Heart right ventricle (tissue), 16 donors: ENCODE results near the gene TFEC. TPM values are rescaled to one million over a fixed set of nuclear protein-coding genes. Genes with fewer than 3 reads are reported as not detected.

Source experiments
- ATAC-seq, 8 donors: fragments of 200-7000 bp; cut with Tn5 transposase; one replicate each; pipeline ENCODE4 v1.9.1; 2020; ENCODE audit warnings: mild to moderate bottlenecking in 8 of 8, moderate library complexity in 8 of 8, moderate number of reproducible peaks in 1 of 8
- DNase-seq, 2 donors: peaks; one replicate each; pipeline ENCODE4 v3.0.0-alpha.2; 2020
- H3K27ac ChIP-seq, 10 donors: fragments of 200-600 bp; sonication (generic) in 2 of 10; one replicate each; pipeline versions ENCODE4 v1.5.0 to v1.8.0; 2020 to 2022; ENCODE audit warnings: mild to moderate bottlenecking in 3 of 10
- H3K27me3 ChIP-seq, 7 donors: fragments of 200-600 bp; one replicate each; pipeline ENCODE4 v1.8.0; 2021 to 2022; ENCODE audit warnings: mild to moderate bottlenecking in 2 of 7
- H3K36me3 ChIP-seq, 9 donors: fragments of 200-600 bp; sonication (generic) in 1 of 9; one replicate each; pipeline versions ENCODE4 v1.5.0 to v1.8.0; 2020 to 2022; ENCODE audit warnings: mild to moderate bottlenecking in 2 of 9
- H3K4me1 ChIP-seq, 9 donors: fragments of 200-600 bp; sonication (generic) in 1 of 9; one replicate each; pipeline versions ENCODE4 v1.5.0 to v1.8.0; 2020 to 2022; ENCODE audit warnings: mild to moderate bottlenecking in 4 of 9
- H3K4me3 ChIP-seq, 10 donors: fragments of 200-600 bp; sonication (generic) in 2 of 10; one replicate each; pipeline versions ENCODE4 v1.5.0 to v1.8.0; 2020 to 2022; ENCODE audit warnings: mild to moderate bottlenecking in 7 of 10, moderate library complexity in 2 of 10
- H3K9me3 ChIP-seq, 11 donors: fragments of 200-600 bp in 10 of 11; sonication (generic) in 2 of 11; one replicate each; pipeline versions ENCODE4 v1.5.0 to v1.8.0; 2013 to 2022; ENCODE audit warnings: mild to moderate bottlenecking in 2 of 11, control low read depth in 1 of 11, moderate library complexity in 1 of 11
- CTCF ChIP-seq, 9 donors: fragments of 200-600 bp; sonication (generic) in 2 of 9; IDR thresholded peaks; one replicate each; pipeline versions ENCODE4 v1.5.0 to v1.8.0; 2021 to 2022; ENCODE audit warnings: antibody characterized with exemption in 9 of 9, mild to moderate bottlenecking in 5 of 9, moderate library complexity in 1 of 9
- WGBS, 2 donors: extraction: QIAGEN DNeasy Blood & Tissue Kit; methylation state at CpG; one replicate each; pipeline ENCODE4 v1.1.7; 2013; ENCODE audit warnings: inconsistent platforms in 1 of 2; 5-methylcytosine and 5-hydroxymethylcytosine counted together
- intact Hi-C, 10 donors: fragments of 100-400 bp; cut with DNase I; formaldehyde crosslinking; loops; one replicate each; pipeline versions ENCODE4 v1.11.1 to v1.14.2; 2022
- polyA plus RNA-seq, 2 donors: library from polyadenylated mRNA; stranded (reverse); fragments of 200-250 nt; gene quantifications; one replicate each; pipeline ENCODE4 v1.2.3, GENCODE V29; 2013
- total RNA-seq, 10 donors: library from RNA; stranded (reverse); fragmentation: NEBNext Ultra II Directional in 3 of 10; extraction: Animal tissue kit (Norgen Biotek cat#: 25700) in 3 of 10; gene quantifications; one replicate each; pipeline versions ENCODE4 v1.2.1 to v1.2.4, GENCODE V29; 2021 to 2023
- donor health status: Arrhythmogenic right ventricular cardiomyopathy.
- donor health status: ischemic (EF 13 %, LVEDD 7.1; RV severe dilation, severe dysfunction).
- donor health status: healthy with polysubstance abuse.
- donor health status: DM: no; HTN: yes; CAD: no.
- donor health status: DM: no; HTN: no; CAD: no.
- donor health status: ischemic (EF 25% LVEDD 6.9; RV normal size, moderate dysfunction).
- donor health status: ischemic (EF 25% LVEDD 5.7; RV mildly dilated, moderate dysfunction).
- donor health status: healthy.
- donor health status: DM: yes; HTN: yes; CAD: no.
- donor health status: Ischemic cardiomyopathy.
- donor health status: ischemic (EF 35%, LVEDD 5.7; RV mildly dilated, moderate dysfunction).
- donor health status: nonischemic (EF 11% LVEDD 7.7; RV severe dilation, severe dysfunction).
- donor health status: DM: yes; HTN: yes; CAD: no.
- donor health status: PGD.
- donor health status: ischemic (EF 29% LVEDD 5.4; RV normal size, mild dysfunction).
- donor health status: nonischemic (EF 23%, LVEDD 6.1; RV moderate dilation, normal function).

The TFEC gene
- total and polyA plus RNA-seq, 12 donors, result 0.28 to 12.4 (median 0.70) TPM

DNA sequence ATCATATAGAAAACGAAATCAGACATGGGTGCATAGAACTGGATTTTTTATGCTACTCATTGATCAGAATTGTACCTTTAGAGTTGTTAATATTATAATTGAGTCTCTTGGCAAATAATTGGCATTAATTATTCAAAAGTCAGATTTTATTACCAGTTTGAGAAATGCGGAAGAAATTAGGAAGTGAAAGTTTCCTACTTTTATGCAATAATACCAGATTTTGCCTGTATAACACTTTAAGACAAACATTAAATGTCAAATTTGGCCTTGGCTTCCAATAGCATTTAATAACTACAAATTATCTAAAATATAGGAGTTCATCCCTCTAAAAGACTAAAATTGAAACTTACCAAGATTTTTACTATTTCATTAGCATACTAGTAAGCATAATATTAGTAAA is 6.8 kb upstream of the TFEC start:
- Histone ChIP-seq H3K4me1 (no peaks in the 10 kb centered on the region), H3K27me3 (no peaks in the 10 kb centered on the region), H3K27ac (no peak overlapping the region), H3K4me3 (no peak overlapping the region), H3K36me3 (no peaks in the 10 kb centered on the region), H3K9me3 (no peaks in the 10 kb centered on the region)
- DNase-seq, result no peak
- no peak for ATAC-seq
- 83 to 84% methylated on average over 2 of the region's 2 CpGs for WGBS, 2 donors
- TF ChIP-seq CTCF (IDR thresholded peaks at IDR 0.05), result no peak
- intact Hi-C loops, result no loop called here

DNA sequence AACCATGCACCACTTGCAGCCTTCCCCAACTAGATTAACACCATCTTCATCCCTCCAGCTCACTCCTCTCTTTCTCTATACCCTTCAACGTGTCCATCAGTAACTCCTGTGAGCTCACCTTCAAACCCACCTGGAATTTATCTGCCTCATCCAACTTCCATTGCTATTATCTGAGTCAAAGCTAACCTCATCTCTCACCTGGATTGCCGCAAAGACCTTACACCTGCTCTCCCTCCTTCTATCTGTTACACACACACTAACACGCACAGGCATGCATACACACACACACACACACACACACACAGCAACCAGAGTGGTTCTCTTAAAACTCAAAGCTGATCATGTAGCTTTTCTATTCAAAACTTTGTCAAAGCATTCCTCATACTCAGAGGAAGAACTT is 3.8 kb upstream of the TFEC start:
- peaks cover 0 to 10% (median 0%) of the 10 kb centered on the region in 9 donors for H3K4me1 ChIP-seq
- WGBS, 2 donors, result 68 to 80% methylated on average over 3 of the region's 3 CpGs
- H3K4me3 ChIP-seq, result no peak overlapping the region
- intact Hi-C loops, result no loop called here
- no peaks in the 10 kb centered on the region for H3K9me3 ChIP-seq
- no peak overlapping the region for H3K27ac ChIP-seq
- DNase-seq, result no peak
- no peak for TF ChIP-seq CTCF (IDR thresholded peaks at IDR 0.05)
- no peak for ATAC-seq
- no peaks in the 10 kb centered on the region for H3K36me3 ChIP-seq
- no peaks in the 10 kb centered on the region for H3K27me3 ChIP-seq

DNA sequence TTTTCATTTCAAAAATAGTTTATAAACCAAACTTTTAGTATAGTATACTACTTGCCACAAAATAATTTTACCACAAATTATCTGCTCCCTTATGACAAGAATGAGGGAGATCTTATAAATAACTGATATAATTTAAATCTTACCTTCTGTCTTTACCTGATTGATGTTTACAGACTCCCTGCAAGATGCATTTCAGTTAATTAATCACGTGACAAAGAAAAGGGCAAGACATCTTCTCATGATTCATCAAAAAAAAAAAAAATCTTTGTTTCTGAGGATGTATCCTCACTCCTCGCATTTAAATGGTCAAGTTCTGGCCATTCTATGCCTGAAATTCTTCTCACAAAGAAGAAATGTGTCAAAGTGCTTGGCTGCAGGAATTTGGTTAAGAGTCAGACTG is 2.3 kb upstream of the TFEC start:
- H3K27me3 ChIP-seq, result no peaks in the 10 kb centered on the region
- intact Hi-C loops, result no loop called here
- WGBS, 2 donors, result 74 to 82% methylated on average over 2 of the region's 2 CpGs
- no peak overlapping the region for H3K27ac ChIP-seq
- no peaks in the 10 kb centered on the region for H3K36me3 ChIP-seq
- ATAC-seq (no peak), DNase-seq (no peak)
- H3K4me3 ChIP-seq, result no peak overlapping the region
- no peak for TF ChIP-seq CTCF (IDR thresholded peaks at IDR 0.05)
- peaks cover 0 to 10% (median 0%) of the 10 kb centered on the region in 9 donors for H3K4me1 ChIP-seq
- H3K9me3 ChIP-seq, result no peaks in the 10 kb centered on the region

- H3K9me3 ChIP-seq, result no peaks in the 10 kb centered on the region
- intact Hi-C loops, result no loop called here
- TF ChIP-seq CTCF (IDR thresholded peaks at IDR 0.05), result no peak
- 85 to 89% methylated on average over 2 of the region's 2 CpGs for WGBS, 2 donors
- peak overlapping the region in 4 of 10 donors; percentile 1 to 47 (median 18) for H3K4me3 ChIP-seq
- no peaks in the 10 kb centered on the region for H3K27me3 ChIP-seq
- H3K4me1 ChIP-seq, result peaks cover 0 to 39% (median 0%) of the 10 kb centered on the region in 9 donors
- peak overlapping the region in 1 of 10 donors; percentile 70 for H3K27ac ChIP-seq
- H3K36me3 ChIP-seq, result no peaks in the 10 kb centered on the region
- ATAC-seq (no peak), DNase-seq (no peak)
Observed at GRCh38 chr7:116028787-116029186, 1.8 kb downstream of the TFEC start.
